IPS-15b (cell line): ENCODE data around the gene PHC2.
A peak's percentile ranks its signal among the peaks of the same experiment; 100 is the strongest.

ENCODE experiments used
- H3K27me3 ChIP-seq: one replicate; pipeline ENCODE4 v1.6.1; 2013; ENCODE audit warnings: low read length; ENCODE audit not compliant: control insufficient read depth, insufficient read depth
- H3K36me3 ChIP-seq: one replicate; pipeline ENCODE4 v1.6.1; 2013; ENCODE audit warnings: low read length; ENCODE audit not compliant: control insufficient read depth, insufficient read depth
- H3K4me1 ChIP-seq: one replicate; pipeline ENCODE4 v1.6.1; 2013; ENCODE audit warnings: mild to moderate bottlenecking, low read length; ENCODE audit not compliant: control insufficient read depth, insufficient read depth
- H3K4me3 ChIP-seq: one replicate; pipeline ENCODE4 v1.5.1; 2013; ENCODE audit warnings: low read depth, low read length
- H3K9ac ChIP-seq: one replicate; pipeline ENCODE4 v1.6.1; 2013; ENCODE audit warnings: low read depth, mild to moderate bottlenecking, low read length
- H3K9me3 ChIP-seq: one replicate; pipeline ENCODE4 v1.6.1; 2013; ENCODE audit warnings: mild to moderate bottlenecking, low read length; ENCODE audit not compliant: control insufficient read depth, insufficient read depth

Gene PHC2

GRCh38 chr1:33307494-33307864, 123.4 kb downstream of the PHC2 start:
- H3K4me3 ChIP-seq: no peak overlapping the region
- peaks cover 29% of the 10 kb centered on the region for H3K27me3 ChIP-seq
- H3K9me3 ChIP-seq: no peaks in the 10 kb centered on the region
- peaks cover 2% of the 10 kb centered on the region for H3K4me1 ChIP-seq
- H3K36me3 ChIP-seq: no peaks in the 10 kb centered on the region
- H3K9ac ChIP-seq: no peak overlapping the region

DNA sequence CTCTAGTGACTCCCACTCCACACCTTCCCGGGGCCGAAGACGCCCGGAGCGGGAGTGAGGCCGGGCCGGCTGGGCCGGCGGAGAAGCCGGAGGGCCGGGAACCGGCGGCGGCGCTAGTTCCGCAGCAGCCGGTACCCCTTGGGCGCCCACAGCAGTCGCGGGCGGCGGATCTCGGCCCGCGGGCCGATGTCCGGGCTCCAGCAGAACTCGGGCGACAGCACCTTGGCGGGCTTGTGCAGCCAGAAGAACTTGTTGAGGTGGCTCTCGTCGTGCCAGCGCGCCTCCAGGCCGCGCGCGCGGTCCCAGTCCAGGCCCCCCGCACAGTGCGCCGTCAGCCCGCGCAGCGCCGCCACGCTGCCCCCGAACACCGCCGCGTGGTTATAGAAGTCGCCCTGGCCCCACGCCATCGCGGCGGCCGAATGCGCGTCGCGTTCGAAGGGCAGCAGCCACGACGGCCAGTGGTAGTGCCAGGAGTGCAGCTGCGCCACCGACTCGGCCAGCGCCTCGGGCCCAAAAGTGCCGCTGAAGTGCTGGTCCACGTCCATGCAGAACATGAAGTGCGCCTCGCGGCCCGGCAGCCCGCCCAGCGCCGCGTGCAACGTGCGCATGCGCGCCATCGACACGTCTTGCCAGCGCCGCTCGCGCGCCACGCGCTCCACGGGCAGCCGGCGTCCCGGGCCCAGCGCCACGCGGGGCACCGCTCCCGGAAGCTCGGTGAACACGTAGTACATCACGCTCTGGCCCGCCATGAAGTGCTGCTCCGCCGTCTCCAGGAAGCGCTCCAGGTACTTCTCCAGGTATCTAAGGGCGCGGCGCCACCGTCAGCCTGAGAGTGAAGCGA, 124.0 kb downstream of the PHC2 start:
- Histone ChIP-seq H3K27me3 (peaks cover 29% of the 10 kb centered on the region), H3K9ac (no peak overlapping the region), H3K36me3 (no peaks in the 10 kb centered on the region), H3K4me1 (peaks cover 2% of the 10 kb centered on the region), H3K4me3 (peak overlapping the region; percentile 37), H3K9me3 (no peaks in the 10 kb centered on the region)

DNA sequence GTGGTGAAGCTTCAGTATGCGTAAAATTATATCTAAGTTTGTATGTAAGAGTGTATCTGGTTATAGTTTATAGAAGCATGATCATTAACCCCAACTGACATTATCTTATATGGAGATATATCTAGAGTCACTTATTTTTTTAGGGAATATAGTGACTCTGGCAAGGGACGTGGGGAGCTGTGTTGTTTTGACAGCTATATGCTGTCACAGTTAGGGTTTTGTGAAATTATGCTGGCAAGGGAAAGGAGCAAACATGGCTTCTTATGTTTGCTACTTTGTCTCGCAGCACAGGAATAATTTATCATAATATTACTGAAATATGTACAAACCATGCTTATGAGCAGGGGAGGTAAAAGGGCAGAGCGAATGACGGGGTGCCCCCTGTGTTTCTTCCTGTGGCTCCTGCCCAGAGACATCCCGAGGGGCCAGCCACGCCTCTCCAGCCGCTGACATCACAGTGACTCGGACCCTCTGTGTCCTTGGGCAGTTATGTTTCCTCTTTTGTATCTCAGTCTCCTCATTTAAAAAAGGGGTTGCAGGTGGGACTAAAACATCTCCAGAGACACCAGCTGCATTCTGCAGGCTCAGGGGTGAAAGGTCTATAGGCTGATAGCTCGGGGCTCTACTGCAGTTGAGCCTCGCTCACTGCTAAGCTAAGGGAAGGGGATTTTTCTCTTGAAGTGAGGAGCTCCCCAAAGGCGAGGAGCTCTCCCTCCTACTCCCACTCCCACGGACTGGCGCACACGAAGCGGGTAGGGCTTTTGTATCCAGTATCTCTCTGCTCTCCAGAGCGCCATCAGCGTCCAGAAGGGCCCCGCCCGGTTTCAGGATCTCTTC, 124.9 kb downstream of the PHC2 start:
- no peak overlapping the region for H3K9ac ChIP-seq
- no peaks in the 10 kb centered on the region for H3K9me3 ChIP-seq
- H3K4me3 ChIP-seq: peak overlapping the region; percentile 37
- H3K4me1 ChIP-seq: peaks cover 2% of the 10 kb centered on the region
- no peaks in the 10 kb centered on the region for H3K36me3 ChIP-seq
- peaks cover 29% of the 10 kb centered on the region for H3K27me3 ChIP-seq

DNA sequence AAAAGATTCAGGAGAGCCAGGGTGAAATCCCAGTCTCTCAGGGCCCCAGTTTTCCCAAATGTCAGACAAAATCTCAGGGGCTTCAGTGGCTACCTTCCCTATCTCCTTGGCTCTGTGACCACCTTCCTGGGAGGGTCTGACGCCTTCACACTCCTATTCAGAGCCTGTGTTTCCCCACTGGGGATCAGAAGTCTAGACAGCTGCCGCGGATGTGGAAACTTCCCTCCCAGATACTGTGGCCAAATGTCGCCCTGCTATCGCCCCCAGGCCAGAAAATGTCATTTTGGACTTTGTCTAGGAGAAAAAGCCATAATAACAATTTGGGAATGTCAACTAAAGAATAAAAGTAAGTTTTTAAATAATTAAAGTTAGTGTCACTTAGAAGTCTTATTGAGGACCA, 125.9 kb downstream of the PHC2 start:
- Histone ChIP-seq H3K27me3 (peaks cover 29% of the 10 kb centered on the region), H3K4me1 (peaks cover 2% of the 10 kb centered on the region), H3K36me3 (no peaks in the 10 kb centered on the region), H3K9me3 (no peaks in the 10 kb centered on the region), H3K4me3 (no peak overlapping the region), H3K9ac (no peak overlapping the region)

- Histone ChIP-seq H3K9me3 (no peaks in the 10 kb centered on the region), H3K4me1 (peaks cover 2% of the 10 kb centered on the region), H3K27me3 (peaks cover 29% of the 10 kb centered on the region), H3K4me3 (no peak overlapping the region), H3K36me3 (no peaks in the 10 kb centered on the region), H3K9ac (no peak overlapping the region)
These were observed 128.6 kb downstream of the PHC2 start for GRCh38 chr1:33302325-33302724.

GRCh38 chr1:33301273-33301984, 129.5 kb downstream of the PHC2 start:
- Histone ChIP-seq H3K36me3 (no peaks in the 10 kb centered on the region), H3K4me3 (no peak overlapping the region), H3K4me1 (peaks cover 2% of the 10 kb centered on the region), H3K9me3 (no peaks in the 10 kb centered on the region), H3K9ac (no peak overlapping the region), H3K27me3 (peaks cover 21% of the 10 kb centered on the region)

DNA sequence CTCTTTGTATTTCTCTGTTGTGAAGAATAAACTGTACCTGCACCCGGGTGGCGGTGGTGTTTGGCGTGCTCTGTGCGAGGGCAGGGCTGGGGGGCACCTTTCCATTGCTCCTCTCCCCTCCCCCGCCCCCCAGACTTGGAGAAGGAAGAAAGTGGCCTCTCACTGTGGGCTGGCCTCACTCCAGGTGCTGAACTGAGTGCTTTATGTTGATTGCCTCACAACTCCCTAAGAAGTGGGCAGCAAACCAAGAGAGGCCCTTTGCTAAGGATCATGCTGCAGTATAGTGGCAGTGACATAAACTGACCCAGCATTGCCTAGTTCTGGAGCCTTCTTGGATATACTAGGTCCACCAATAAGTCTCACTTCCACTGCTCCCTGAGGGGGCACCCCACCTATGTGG, 130.2 kb downstream of the PHC2 start:
- Histone ChIP-seq H3K9me3 (no peaks in the 10 kb centered on the region), H3K9ac (no peak overlapping the region), H3K36me3 (no peaks in the 10 kb centered on the region), H3K27me3 (peaks cover 14% of the 10 kb centered on the region), H3K4me1 (no peaks in the 10 kb centered on the region), H3K4me3 (no peak overlapping the region)

DNA sequence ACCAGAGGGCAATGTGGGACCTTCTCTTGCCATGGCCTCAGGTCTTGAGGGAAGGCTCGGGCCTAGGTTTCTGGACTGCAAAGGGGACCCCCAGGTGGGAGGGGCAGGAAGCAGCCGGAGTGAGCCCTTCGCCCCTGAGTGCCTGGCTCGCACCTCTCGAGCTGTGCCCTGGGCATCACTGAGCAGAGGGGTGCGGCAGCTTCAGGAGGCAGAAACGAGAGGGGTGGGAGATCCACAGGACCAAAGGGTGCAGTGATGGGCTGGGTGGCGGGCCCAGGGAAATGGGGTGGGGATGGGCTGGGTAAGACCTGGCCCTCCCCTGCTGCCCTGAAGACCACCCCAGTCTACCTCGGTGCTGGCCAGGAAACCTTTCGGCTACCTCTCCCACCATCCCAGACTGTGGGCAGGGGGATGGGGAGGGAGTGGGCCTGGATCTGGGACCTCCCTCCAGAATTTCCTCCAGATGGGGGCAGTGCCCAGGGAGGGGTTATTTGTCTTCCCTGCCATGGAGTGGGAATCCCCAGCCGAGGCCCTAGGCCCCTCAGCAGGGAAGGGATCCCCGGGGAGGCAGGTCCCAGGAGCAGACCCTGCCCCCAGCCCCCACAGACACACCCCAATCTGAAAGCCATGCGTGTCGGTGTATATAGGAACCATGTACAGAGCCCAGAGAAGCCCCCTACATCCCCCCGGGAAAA, 131.3 kb downstream of the PHC2 start:
- Histone ChIP-seq H3K27me3 (peaks cover 4% of the 10 kb centered on the region), H3K36me3 (no peaks in the 10 kb centered on the region), H3K9me3 (no peaks in the 10 kb centered on the region), H3K9ac (no peak overlapping the region), H3K4me1 (peaks cover 2% of the 10 kb centered on the region), H3K4me3 (no peak overlapping the region)

GRCh38 chr1:33298623-33299277, 132.1 kb downstream of the PHC2 start:
- Histone ChIP-seq H3K9ac (no peak overlapping the region), H3K9me3 (no peaks in the 10 kb centered on the region), H3K27me3 (peaks cover 4% of the 10 kb centered on the region), H3K36me3 (no peaks in the 10 kb centered on the region), H3K4me3 (no peak overlapping the region), H3K4me1 (peaks cover 2% of the 10 kb centered on the region)

GRCh38 chr1:33297911-33298622, 132.8 kb downstream of the PHC2 start:
- H3K4me1 ChIP-seq: peaks cover 2% of the 10 kb centered on the region
- no peaks in the 10 kb centered on the region for H3K36me3 ChIP-seq
- H3K9me3 ChIP-seq: no peaks in the 10 kb centered on the region
- H3K4me3 ChIP-seq: no peak overlapping the region
- peaks cover 2% of the 10 kb centered on the region for H3K27me3 ChIP-seq
- no peak overlapping the region for H3K9ac ChIP-seq
